Stimulated activated CD4-positive, alpha-beta T cell treated with anti-CD3 and anti-CD28 coated beads, Interleukin-12 subunit alpha, Interleukin-12 subunit beta, amount 100 ng/mL, for 4 hours (primary cell): ENCODE data around the gene HDAC4.

Experiments
- DNase-seq: peaks from one replicate; pipeline ENCODE4 v3.0.0-alpha.2; 2020

HDAC4 gene

GRCh38 chr2:239425631-239426030 lies 24.8 kb upstream of the HDAC4 start:
- no peak for DNase-seq

GRCh38 chr2:239424337-239425045 lies 23.7 kb upstream of the HDAC4 start:
- DNase-seq = no peak

- no peak for DNase-seq
Observed at GRCh38 chr2:239423551-239423950, 22.7 kb upstream of the HDAC4 start.

- DNase-seq = no peak
Observed at GRCh38 chr2:239421851-239422250, 21.0 kb upstream of the HDAC4 start.

- no peak for DNase-seq
Observed at GRCh38 chr2:239420082-239420481, 19.3 kb upstream of the HDAC4 start.

- DNase-seq = no peak
Observed at GRCh38 chr2:239418918-239419317, 18.1 kb upstream of the HDAC4 start.

GRCh38 chr2:239412905-239413603 lies 12.2 kb upstream of the HDAC4 start:
- no peak for DNase-seq

GRCh38 chr2:239411549-239412319 lies 10.9 kb upstream of the HDAC4 start:
- no peak for DNase-seq

- DNase-seq = no peak
Observed at GRCh38 chr2:239411117-239411516, 10.3 kb upstream of the HDAC4 start.

- no peak for DNase-seq
Observed at GRCh38 chr2:239409976-239410375, 9.2 kb upstream of the HDAC4 start.

- DNase-seq = no peak
Observed at GRCh38 chr2:239407112-239407511, 6.3 kb upstream of the HDAC4 start.

GRCh38 chr2:239406316-239406995 lies 5.6 kb upstream of the HDAC4 start:
- no peak for DNase-seq

GRCh38 chr2:239405071-239405470 lies 4.3 kb upstream of the HDAC4 start:
- DNase-seq = no peak

GRCh38 chr2:239402666-239403065 lies 1.8 kb upstream of the HDAC4 start:
- no peak for DNase-seq

GRCh38 chr2:239401881-239402233 lies 1.0 kb upstream of the HDAC4 start:
- DNase-seq = peak; percentile 51

- peak; percentile 98 for DNase-seq
Observed at GRCh38 chr2:239401067-239401880, 454 bp upstream of the HDAC4 start.

- no peak for DNase-seq
Observed at GRCh38 chr2:239399921-239400595, 762 bp downstream of the HDAC4 start.

- peak; percentile 42 for DNase-seq
Observed at GRCh38 chr2:239399433-239399920, 1.3 kb downstream of the HDAC4 start.

GRCh38 chr2:239398521-239398921 lies 2.3 kb downstream of the HDAC4 start:
- no peak for DNase-seq

- DNase-seq = no peak
Observed at GRCh38 chr2:239397931-239398471, 2.8 kb downstream of the HDAC4 start.
